ENCODE data around the gene FRMD4A. TPM values are rescaled to one million over a fixed set of nuclear protein-coding genes. Genes with fewer than 3 reads are reported as not detected.

FRMD4A gene
- total and polyA plus RNA-seq, 3 donors from 2014 or later, result 15.0 to 20.8 (median 18.7) TPM

DNA sequence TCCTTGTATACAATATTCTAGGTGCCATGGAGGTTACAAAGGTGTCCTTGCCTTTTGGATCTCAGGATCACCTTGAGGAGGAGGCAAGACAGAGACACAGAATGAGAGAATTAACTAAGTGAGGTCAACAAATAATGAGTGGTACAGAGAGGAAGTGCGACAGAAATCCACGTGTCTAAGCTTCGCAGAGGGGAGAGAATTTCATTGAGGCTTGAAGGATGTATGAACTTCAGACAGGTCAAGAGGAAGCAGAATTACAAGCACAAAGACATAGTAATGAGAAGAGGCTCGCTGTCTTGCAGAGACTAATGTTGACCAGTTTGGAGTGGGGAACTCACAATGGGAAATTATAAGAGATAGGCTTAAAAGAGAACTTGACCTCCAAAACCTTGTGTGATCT, 308.7 kb downstream of the FRMD4A start:
- no peaks in the 10 kb centered on the region for H3K9me3 ChIP-seq
- intact Hi-C loops (cut with DNase I; ENCODE audit: low total_unique reads), result no loop called here
- DNase-seq, result no peak
- H3K27ac ChIP-seq, result no peak overlapping the region
- TF ChIP-seq, protein P1, sequence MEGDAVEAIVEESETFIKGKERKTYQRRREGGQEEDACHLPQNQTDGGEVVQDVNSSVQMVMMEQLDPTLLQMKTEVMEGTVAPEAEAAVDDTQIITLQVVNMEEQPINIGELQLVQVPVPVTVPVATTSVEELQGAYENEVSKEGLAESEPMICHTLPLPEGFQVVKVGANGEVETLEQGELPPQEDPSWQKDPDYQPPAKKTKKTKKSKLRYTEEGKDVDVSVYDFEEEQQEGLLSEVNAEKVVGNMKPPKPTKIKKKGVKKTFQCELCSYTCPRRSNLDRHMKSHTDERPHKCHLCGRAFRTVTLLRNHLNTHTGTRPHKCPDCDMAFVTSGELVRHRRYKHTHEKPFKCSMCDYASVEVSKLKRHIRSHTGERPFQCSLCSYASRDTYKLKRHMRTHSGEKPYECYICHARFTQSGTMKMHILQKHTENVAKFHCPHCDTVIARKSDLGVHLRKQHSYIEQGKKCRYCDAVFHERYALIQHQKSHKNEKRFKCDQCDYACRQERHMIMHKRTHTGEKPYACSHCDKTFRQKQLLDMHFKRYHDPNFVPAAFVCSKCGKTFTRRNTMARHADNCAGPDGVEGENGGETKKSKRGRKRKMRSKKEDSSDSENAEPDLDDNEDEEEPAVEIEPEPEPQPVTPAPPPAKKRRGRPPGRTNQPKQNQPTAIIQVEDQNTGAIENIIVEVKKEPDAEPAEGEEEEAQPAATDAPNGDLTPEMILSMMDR (IDR thresholded peaks at IDR 0.05), result no peak
- no peak for TF ChIP-seq POLR2A (IDR thresholded peaks at IDR 0.05)
- H3K4me1 ChIP-seq, result no peaks in the 10 kb centered on the region
- no peak overlapping the region for H3K4me3 ChIP-seq
- WGBS, 2 donors, result 85 to 88% methylated on average over 4 of the region's 4 CpGs
- no peaks in the 10 kb centered on the region for H3K36me3 ChIP-seq (ENCODE audit: low read depth, missing control alignments)
- H3K27me3 ChIP-seq, result no peaks in the 10 kb centered on the region

DNA sequence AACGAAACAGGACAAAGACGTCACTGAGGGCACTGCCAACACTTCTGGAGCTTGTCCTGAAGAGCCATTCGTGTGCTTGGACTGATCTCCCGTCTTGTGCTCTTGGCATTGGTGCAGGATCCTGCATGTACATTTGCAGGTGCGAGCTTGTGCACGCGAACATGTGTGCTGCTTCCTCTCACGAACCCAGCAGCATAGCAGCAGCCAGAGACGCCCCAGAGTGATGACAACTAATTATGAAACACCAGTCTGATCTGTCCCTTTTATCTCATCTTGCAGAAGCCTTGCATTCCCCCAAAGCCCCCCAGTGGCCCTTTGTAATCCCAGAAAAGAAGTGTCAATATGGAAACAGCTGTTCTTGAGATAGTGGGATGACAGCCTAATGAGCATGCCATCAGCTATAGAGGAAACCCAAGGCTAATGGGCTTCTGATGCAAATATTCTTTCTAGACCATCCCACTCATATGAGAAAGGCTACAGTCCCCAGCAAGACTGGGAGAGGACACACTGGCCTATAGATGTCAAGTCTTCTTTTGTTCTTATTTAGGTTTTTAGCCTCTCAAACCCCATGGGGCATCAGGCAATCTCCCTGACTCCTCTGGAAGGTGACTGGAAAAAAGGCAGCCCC, 310.6 kb downstream of the FRMD4A start:
- Histone ChIP-seq H3K9me3 (no peaks in the 10 kb centered on the region), H3K4me1 (no peaks in the 10 kb centered on the region), H3K27ac (no peak overlapping the region), H3K27me3 (no peaks in the 10 kb centered on the region), H3K36me3 (ENCODE audit: low read depth, missing control alignments) (no peaks in the 10 kb centered on the region), H3K4me3 (no peak overlapping the region)
- DNase-seq, result no peak
- intact Hi-C loops (cut with DNase I; ENCODE audit: low total_unique reads), result no loop called here
- WGBS, 2 donors, result 94 to 96% methylated on average over 9 of the region's 9 CpGs
- no peak for TF ChIP-seq POLR2A (IDR thresholded peaks at IDR 0.05)
- TF ChIP-seq, protein P1 (IDR thresholded peaks at IDR 0.05), result no peak

DNA sequence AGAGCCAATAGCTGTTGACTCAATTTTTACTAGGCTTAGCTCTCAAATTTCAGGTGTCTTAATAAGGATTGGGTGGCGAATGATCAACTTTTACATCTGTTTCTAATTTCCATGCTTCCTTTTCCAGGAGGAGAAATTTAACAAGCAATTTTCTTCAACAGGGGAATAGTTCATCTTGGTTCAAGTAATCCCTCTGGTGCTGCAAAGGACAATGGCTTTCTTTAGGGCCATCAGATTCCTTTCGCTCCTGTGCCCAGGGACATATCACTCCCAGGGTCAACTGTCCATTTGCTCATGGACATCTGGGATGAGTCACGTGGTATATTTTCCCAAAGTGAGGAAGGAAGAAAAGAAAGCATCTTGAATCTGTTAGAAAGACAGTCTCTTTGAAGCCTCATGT, 313.3 kb downstream of the FRMD4A start:
- H3K27ac ChIP-seq, result no peak overlapping the region
- H3K9me3 ChIP-seq, result no peaks in the 10 kb centered on the region
- no peaks in the 10 kb centered on the region for H3K4me1 ChIP-seq
- intact Hi-C loops (cut with DNase I; ENCODE audit: low total_unique reads), result no loop called here
- H3K36me3 ChIP-seq (ENCODE audit: low read depth, missing control alignments), result no peaks in the 10 kb centered on the region
- WGBS, 2 donors, result 66 to 80% methylated on average over 3 of the region's 3 CpGs
- no peak for DNase-seq
- TF ChIP-seq, protein P1 (IDR thresholded peaks at IDR 0.05), result no peak
- no peak for TF ChIP-seq POLR2A (IDR thresholded peaks at IDR 0.05)
- H3K4me3 ChIP-seq, result no peak overlapping the region
- H3K27me3 ChIP-seq, result no peaks in the 10 kb centered on the region

DNA sequence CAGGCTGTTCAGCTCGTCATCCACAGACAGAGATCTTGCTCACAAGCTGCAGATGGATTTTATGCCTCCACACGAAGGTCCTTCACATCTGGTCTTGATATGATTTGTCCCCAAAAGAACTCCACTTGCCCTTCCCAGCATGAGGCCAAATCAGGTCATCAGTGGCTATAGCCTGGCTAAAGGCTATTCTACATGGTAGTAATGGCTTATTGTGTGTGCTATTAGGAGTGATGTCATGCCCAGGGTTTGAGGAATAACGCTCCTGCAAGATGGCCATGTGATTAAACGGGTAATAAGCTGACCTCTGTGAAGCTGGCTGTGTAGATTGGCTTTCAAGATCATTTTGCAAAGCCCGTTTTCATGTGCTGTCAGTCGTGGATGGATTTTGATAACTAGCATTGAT, 313.8 kb downstream of the FRMD4A start:
- Histone ChIP-seq H3K27me3 (no peaks in the 10 kb centered on the region), H3K4me3 (no peak overlapping the region), H3K9me3 (no peaks in the 10 kb centered on the region), H3K4me1 (no peaks in the 10 kb centered on the region), H3K36me3 (ENCODE audit: low read depth, missing control alignments) (no peaks in the 10 kb centered on the region), H3K27ac (no peak overlapping the region)
- WGBS, 2 donors, result 82 to 86% methylated on average over 6 of the region's 6 CpGs
- intact Hi-C loops (cut with DNase I; ENCODE audit: low total_unique reads), result no loop called here
- DNase-seq, result no peak
- TF ChIP-seq, protein P1 (IDR thresholded peaks at IDR 0.05), result no peak
- no peak for TF ChIP-seq POLR2A (IDR thresholded peaks at IDR 0.05)

DNA sequence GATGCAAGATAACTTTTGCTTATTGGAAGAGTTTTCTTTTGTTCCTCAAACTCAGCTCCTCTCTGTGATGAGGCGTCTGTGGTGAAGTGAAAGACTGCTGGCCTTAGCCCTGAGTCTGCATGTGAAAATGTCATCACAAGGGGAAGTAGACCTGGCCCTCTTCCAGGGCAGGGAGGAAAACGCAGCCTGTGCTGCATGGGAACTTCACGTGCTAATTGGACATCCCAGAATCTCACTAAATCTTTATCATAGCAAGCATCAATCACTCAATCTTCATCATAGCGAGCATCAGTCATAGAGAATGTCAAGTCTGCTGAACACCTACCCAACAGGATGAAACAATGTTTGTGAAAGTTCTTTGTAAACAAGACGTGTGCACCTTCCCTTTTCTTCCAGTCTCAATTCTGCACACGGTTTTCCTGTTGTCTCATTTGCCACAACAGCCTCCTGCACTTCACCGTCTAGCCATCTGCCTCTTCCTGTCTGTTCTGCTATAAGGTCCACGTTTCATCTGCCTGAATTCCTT, 314.6 kb downstream of the FRMD4A start:
- intact Hi-C loops (cut with DNase I; ENCODE audit: low total_unique reads), result no loop called here
- WGBS, 2 donors, result 64 to 75% methylated on average over 8 of the region's 8 CpGs
- no peak for DNase-seq

More for the DNA sequence above, 314.6 kb downstream of the FRMD4A start:
- Histone ChIP-seq H3K36me3 (ENCODE audit: low read depth, missing control alignments) (no peaks in the 10 kb centered on the region), H3K27ac (no peak overlapping the region), H3K9me3 (no peaks in the 10 kb centered on the region), H3K4me1 (no peaks in the 10 kb centered on the region), H3K4me3 (no peak overlapping the region), H3K27me3 (no peaks in the 10 kb centered on the region)
- TF ChIP-seq, protein P1 (IDR thresholded peaks at IDR 0.05), result no peak
- TF ChIP-seq POLR2A (IDR thresholded peaks at IDR 0.05), result no peak

Measured in testis (tissue), 3 donors.